Myocyte (in vitro differentiated cells): ENCODE measurements around the gene HTRA1. TPM values are rescaled to one million over a fixed set of nuclear protein-coding genes. Genes with fewer than 3 reads are reported as not detected.

Experiments
- DNase-seq: peaks from one replicate; pipeline ENCODE4 v3.0.0-alpha.2; 2012; ENCODE audit warnings: low read depth
- total RNA-seq: library from RNA; depleted of rRNA; stranded (reverse); fragments of >200 nt; gene quantifications from 2 replicates; pipeline ENCODE4 v1.2.3, GENCODE V29; 2014

HTRA1 gene
- total RNA-seq, 1 donor from 2014 or later = 1,617 TPM

GRCh38 chr10:122473116-122473515 lies 11.8 kb downstream of the HTRA1 start:
- no peak for DNase-seq

- DNase-seq = no peak
Measured at GRCh38 chr10:122474131-122474818, 12.9 kb downstream of the HTRA1 start.

GRCh38 chr10:122475100-122475499 lies 13.7 kb downstream of the HTRA1 start:
- DNase-seq = no peak

- DNase-seq = no peak
Measured at GRCh38 chr10:122475591-122476332, 14.4 kb downstream of the HTRA1 start.

GRCh38 chr10:122476333-122476695 lies 15.0 kb downstream of the HTRA1 start:
- no peak for DNase-seq

- no peak for DNase-seq
Measured at GRCh38 chr10:122477436-122477835, 16.1 kb downstream of the HTRA1 start.

GRCh38 chr10:122478971-122479370 lies 17.6 kb downstream of the HTRA1 start:
- no peak for DNase-seq

GRCh38 chr10:122480146-122480833 lies 18.9 kb downstream of the HTRA1 start:
- no peak for DNase-seq

GRCh38 chr10:122481296-122482056 lies 20.1 kb downstream of the HTRA1 start:
- no peak for DNase-seq

GRCh38 chr10:122484276-122485060 lies 23.1 kb downstream of the HTRA1 start:
- DNase-seq = no peak

- DNase-seq = no peak
Measured at GRCh38 chr10:122485670-122486069, 24.3 kb downstream of the HTRA1 start.

- no peak for DNase-seq
Measured at GRCh38 chr10:122486406-122487080, 25.2 kb downstream of the HTRA1 start.

- no peak for DNase-seq
Measured at GRCh38 chr10:122487174-122487765, 25.9 kb downstream of the HTRA1 start.

GRCh38 chr10:122490268-122490667 lies 28.9 kb downstream of the HTRA1 start:
- DNase-seq = no peak

GRCh38 chr10:122490786-122491680 lies 29.7 kb downstream of the HTRA1 start:
- DNase-seq = peak; percentile 68

GRCh38 chr10:122492006-122492405 lies 30.7 kb downstream of the HTRA1 start:
- DNase-seq = no peak

GRCh38 chr10:122492999-122493481 lies 31.7 kb downstream of the HTRA1 start:
- no peak for DNase-seq

GRCh38 chr10:122493761-122494160 lies 32.4 kb downstream of the HTRA1 start:
- DNase-seq = no peak
